Adipose tissue (tissue), 3 donors: Measurements from ENCODE around the gene DPAGT1. TPM values are rescaled to one million over a fixed set of nuclear protein-coding genes. Genes with fewer than 3 reads are reported as not detected.
"Not testable (repeated sequence)": the region's sequence is repeated elsewhere in the genome, so short reads cannot be mapped to it uniquely, and the experiment has no call there.

ENCODE experiments used
- H3K27ac ChIP-seq: one replicate; pipeline ENCODE4 v1.5.1; 2013; ENCODE audit warnings: low read depth, low read length
- WGBS, 3 donors: extraction: QIAGEN DNeasy Blood & Tissue Kit; methylation state at CpG; one replicate each; pipeline ENCODE4 v1.1.7; 2013; 5-methylcytosine and 5-hydroxymethylcytosine counted together
- polyA plus RNA-seq, 3 donors: library from polyadenylated mRNA; stranded (reverse); fragments of 200-250 nt; gene quantifications; one replicate each; pipeline ENCODE4 v1.2.3, GENCODE V29; 2013
- donor health status: healthy with polysubstance abuse.
- donor health status: Bipolar disorder and iron deficiency.
- donor health status: healthy.

Gene DPAGT1
- polyA plus RNA-seq, result 10 to 100 TPM; 20.0 to 28.9 (median 24.0) TPM

- H3K27ac ChIP-seq, result peak within 1 kb of the TSS; percentile 21
- WGBS, 3 donors, result 0% methylated on average over 32 of the region's 32 CpGs
Measured at GRCh38 chr11:119101759-119102423, at the start of gene DPAGT1. TSS of gene DPAGT1 (minus strand) at chr11:119101853. CDS start at chr11:119101655, 198 bp downstream.

GRCh38 chr11:119149786-119150275, 48.2 kb upstream of the DPAGT1 start:
- 28 to 40% (median 30%) methylated on average over 23 to 33 of the region's 33 CpGs for WGBS, 3 donors
- H3K27ac ChIP-seq, result no peak overlapping the region

GRCh38 chr11:119149018-119149785, 47.5 kb upstream of the DPAGT1 start, which contains the start of gene ABCG4:
TSS of gene ABCG4 (plus strand) at chr11:119149052. CDS start at chr11:119149966, 914 bp downstream.
- no peak within 1 kb of the TSS for H3K27ac ChIP-seq
- WGBS, 3 donors, result 1 to 2% (median 1%) methylated on average over 39 to 73 of the region's 73 CpGs

- H3K27ac ChIP-seq, result no peak overlapping the region
- 1 to 3% (median 3%) methylated on average over 16 of the region's 16 CpGs for WGBS, 3 donors
Measured at GRCh38 chr11:119148720-119149017, 47.0 kb upstream of the DPAGT1 start.

- H3K27ac ChIP-seq, result no peak overlapping the region
- 61 to 64% (median 64%) methylated on average over 6 of the region's 6 CpGs for WGBS, 3 donors
Measured at GRCh38 chr11:119147604-119148333, 46.1 kb upstream of the DPAGT1 start.

- H3K27ac ChIP-seq, result no peak overlapping the region
- WGBS, 3 donors, result 50 to 57% (median 54%) methylated on average over 3 of the region's 3 CpGs
Measured at GRCh38 chr11:119145551-119145950, 43.9 kb upstream of the DPAGT1 start.

- no peak overlapping the region for H3K27ac ChIP-seq
- 6 to 16% (median 14%) methylated on average over 6 to 7 of the region's 7 CpGs for WGBS, 3 donors
Measured at GRCh38 chr11:119144825-119145486, 43.3 kb upstream of the DPAGT1 start.

GRCh38 chr11:119139276-119139675, 37.6 kb upstream of the DPAGT1 start:
- not testable (repeated sequence) for H3K27ac ChIP-seq
- WGBS, 3 donors, result 81 to 92% (median 92%) methylated on average over 10 of the region's 10 CpGs

- 47 to 70% (median 64%) methylated on average over 4 of the region's 4 CpGs for WGBS, 3 donors
- H3K27ac ChIP-seq, result no peak overlapping the region
Measured at GRCh38 chr11:119134389-119134978, 32.8 kb upstream of the DPAGT1 start.

GRCh38 chr11:119130662-119131061, 29.0 kb upstream of the DPAGT1 start:
- WGBS, 3 donors, result 56 to 73% (median 60%) methylated on average over 3 of the region's 3 CpGs
- no peak overlapping the region for H3K27ac ChIP-seq

- WGBS, 3 donors, result 35 to 63% (median 57%) methylated on average over 5 of the region's 5 CpGs
- H3K27ac ChIP-seq, result no peak overlapping the region
Measured at GRCh38 chr11:119126675-119127268, 25.1 kb upstream of the DPAGT1 start.

GRCh38 chr11:119125821-119126220, 24.2 kb upstream of the DPAGT1 start:
- WGBS, 3 donors, result 65 to 94% (median 86%) methylated on average over 6 of the region's 6 CpGs
- no peak overlapping the region for H3K27ac ChIP-seq

GRCh38 chr11:119121811-119122124, 20.1 kb upstream of the DPAGT1 start:
- H3K27ac ChIP-seq, result peak overlapping the region; percentile 13
- WGBS, 3 donors, result 0 to 1% (median 0%) methylated on average over 20 of the region's 20 CpGs

GRCh38 chr11:119121008-119121810, 19.6 kb upstream of the DPAGT1 start, which contains the start of gene HINFP:
TSS of gene HINFP (plus strand) at chr11:119121580. CDS start at chr11:119126945, 5,365 bp downstream.
- WGBS, 3 donors, result 0 to 1% (median 1%) methylated on average over 54 of the region's 54 CpGs
- H3K27ac ChIP-seq, result peak within 1 kb of the TSS; percentile 13

- WGBS, 3 donors, result 14 to 28% (median 26%) methylated on average over 5 of the region's 5 CpGs
Measured at GRCh38 chr11:119120639-119121007, 19.0 kb upstream of the DPAGT1 start.

GRCh38 chr11:119118946-119119345, 17.3 kb upstream of the DPAGT1 start:
- H3K27ac ChIP-seq, result no peak overlapping the region
- WGBS, 3 donors, result 89 to 93% (median 92%) methylated on average over 1 of the region's 1 CpG

More at GRCh38 chr11:119120639-119121007, 19.0 kb upstream of the DPAGT1 start:
- H3K27ac ChIP-seq, result no peak overlapping the region

GRCh38 chr11:119118227-119118626, 16.6 kb upstream of the DPAGT1 start:
- no peak overlapping the region for H3K27ac ChIP-seq
- WGBS, 3 donors, result 93 to 97% (median 95%) methylated on average over 5 of the region's 5 CpGs
